DMS153 treated with DMSO at 0.1 percent for 48 hours (cell line): Measurements from ENCODE around the gene FKBP15.

ENCODE experiments used
- DNase-seq: peaks from one replicate; lab custom pipeline; 2025; ENCODE audit not compliant: unreplicated experiment; lab: John Stamatoyannopoulos, UW

FKBP15 gene

DNA sequence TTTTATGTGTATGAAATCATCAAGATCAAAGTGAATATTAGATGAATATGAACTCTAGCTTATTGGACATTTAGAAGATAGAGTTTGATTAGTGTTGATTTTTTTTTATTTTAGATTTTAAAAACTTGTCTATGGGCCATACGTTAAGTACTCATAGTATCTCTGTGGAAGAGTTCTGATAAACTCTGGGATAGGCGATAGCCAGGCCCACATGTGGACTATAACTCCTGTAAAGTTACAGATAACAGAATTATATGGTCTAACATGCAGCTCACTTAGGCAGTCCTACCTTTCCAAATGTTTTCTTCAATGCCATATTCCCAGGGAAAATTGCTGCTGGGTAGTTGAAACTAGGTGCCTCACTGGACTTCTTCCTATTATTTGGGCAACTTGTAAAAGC is 10.6 kb upstream of the FKBP15 start:
- DNase-seq = no peak

DNA sequence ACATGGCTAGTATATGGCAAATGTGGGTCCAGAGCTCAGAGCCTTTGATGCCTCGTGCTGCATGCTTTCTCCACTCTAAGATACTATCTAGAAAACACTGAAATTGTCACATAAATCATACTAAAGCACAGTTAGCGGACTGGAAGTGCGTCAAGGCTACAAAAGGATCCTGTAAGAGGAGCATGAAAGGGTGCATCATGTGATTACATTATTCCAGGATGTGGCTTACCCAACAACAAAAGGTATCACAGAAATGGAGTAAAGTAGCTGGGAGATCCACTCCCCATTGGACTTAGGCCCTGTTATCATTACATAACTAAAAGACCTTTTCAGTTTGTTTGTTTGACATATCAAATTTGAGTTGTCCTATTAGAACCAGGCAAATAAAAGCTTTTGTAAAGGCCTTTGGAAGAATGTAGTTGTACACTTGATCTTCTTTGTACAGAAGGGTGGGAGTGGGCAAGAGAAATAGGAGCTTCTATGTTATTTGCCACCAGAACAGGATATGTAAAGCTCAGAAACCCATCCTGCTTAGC is 7.1 kb upstream of the FKBP15 start:
- DNase-seq = peak; percentile 21

DNA sequence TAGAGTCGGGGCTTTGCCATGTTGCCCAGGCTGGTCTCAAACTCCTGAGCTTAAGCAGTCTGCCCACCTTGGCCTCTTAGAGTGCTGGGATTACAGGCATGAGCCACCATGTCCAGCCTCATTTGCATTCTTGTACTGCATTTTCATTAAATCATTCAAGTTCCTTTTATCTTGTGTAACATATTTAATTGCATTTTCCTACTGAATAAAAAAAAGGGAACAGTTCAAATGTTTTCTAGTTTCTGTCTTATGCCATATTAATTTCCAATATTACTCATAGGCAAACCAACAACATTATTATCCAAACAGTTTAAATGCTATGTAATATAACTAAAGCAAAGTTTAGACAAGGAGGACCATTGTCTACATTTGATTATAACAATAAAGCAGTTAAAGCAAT is 6.4 kb upstream of the FKBP15 start:
- no peak for DNase-seq

DNA sequence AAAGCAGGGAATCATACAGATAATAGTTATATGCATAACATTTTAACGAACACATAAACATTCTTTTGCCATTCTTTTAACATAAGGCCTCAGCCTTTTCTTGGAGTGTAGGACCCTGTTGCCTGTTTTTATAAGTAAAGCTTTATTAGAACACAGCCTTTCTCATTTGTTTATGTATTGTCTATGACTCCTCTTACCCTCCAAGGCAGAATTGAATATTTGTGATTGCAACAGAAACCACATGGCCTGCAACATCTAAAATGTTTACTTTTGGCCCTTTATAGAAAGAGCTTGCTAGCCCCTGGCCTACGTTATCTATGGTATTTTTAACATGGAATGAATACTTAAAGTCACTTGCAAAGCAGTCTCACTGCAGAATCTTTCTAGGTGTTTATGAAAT is 2.9 kb upstream of the FKBP15 start:
- no peak for DNase-seq

DNA sequence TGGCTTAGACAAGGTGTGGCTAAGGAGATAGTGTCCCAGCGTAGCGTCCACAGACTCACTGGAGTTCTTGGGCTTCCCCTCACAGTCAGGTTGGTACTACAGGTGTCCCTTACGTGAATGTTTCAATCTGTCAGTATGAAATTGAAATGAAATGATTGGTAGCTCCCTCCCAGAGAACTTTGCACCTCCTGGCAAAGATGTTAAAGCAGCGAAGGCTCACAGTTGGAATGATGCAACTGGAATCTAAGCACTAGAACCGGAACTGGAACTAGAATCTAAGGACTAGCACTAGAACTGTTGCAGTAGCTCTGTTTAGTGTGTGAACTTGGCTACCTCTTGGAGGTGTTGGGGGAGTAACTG is 1.4 kb upstream of the FKBP15 start:
- no peak for DNase-seq

DNA sequence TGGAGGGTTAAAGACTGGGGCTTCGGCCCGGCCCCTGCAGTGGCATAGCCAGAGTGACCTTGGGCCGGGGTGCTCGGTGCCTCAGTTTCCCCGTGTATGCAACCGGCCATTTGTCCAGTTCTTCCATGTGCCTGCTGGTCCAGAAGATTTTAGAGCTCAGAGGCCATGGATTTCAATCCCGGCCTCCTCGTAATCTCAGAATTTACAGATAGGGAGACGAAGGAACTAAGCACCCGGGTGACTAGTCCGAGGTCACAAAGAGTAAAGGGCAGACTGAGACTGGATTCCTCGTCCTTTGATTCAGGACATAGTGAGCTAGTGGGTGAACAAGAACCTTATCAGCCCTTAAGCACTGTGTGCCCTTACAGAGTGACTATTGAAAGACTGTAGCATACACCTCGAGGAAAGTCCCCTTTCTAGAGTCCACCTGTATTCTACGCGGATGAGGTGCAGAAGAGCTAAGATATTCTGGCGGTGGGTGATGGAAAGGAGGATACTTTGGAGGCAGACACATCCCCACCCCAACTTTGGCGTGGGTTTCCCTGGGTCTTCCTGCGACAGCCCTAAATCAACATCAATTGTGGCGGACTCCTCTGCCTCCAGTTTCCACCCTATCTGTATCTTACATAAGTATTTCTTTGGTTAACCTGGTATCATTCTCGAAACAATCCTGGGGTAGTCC is 864 bp upstream of the FKBP15 start:
- no peak for DNase-seq

DNA sequence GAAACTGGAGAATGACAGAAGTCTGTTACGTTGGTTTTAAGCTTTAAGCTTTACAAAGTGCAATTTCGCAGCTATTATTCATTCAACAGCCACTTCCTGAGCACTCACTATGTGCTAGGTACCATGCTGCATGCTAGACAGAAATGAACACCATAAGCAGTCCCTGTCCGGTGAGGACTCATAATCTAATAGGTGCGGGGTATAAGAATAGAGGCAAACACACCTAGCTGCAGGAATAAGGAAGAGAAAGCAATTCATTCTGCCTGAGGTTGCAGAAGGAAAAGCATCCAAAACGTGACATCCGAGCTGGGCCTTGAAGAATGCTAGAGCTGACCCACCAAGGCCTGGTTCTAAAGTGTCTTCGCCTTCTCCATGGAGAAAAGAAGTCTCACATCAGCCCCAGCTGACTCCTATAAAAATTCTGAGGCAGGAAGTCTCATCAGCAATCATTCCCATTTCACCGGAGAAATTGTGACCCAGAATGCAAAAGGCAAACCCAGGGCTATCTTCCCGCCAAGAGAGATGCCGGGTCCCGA is 542 bp downstream of the FKBP15 start:
- DNase-seq = no peak

DNA sequence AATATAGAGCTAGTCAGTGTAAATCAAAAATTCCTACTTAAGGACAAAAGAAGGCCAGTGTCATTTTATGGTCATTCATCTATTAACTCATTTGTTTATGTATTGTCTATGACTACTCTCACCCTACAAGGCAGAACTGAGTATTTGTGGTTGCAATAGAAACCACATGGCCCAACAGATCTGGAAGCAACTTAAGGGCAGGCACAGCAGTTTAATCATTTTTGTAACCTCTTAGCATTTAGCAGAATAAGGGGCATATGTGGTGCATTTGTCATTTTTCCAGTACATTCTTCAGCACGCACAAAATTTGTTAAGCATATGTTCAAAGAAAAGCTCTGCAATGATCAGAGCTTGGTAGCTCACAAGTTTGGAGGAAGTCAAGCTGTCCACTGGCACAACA is 1.1 kb downstream of the FKBP15 start:
- no peak for DNase-seq

DNA sequence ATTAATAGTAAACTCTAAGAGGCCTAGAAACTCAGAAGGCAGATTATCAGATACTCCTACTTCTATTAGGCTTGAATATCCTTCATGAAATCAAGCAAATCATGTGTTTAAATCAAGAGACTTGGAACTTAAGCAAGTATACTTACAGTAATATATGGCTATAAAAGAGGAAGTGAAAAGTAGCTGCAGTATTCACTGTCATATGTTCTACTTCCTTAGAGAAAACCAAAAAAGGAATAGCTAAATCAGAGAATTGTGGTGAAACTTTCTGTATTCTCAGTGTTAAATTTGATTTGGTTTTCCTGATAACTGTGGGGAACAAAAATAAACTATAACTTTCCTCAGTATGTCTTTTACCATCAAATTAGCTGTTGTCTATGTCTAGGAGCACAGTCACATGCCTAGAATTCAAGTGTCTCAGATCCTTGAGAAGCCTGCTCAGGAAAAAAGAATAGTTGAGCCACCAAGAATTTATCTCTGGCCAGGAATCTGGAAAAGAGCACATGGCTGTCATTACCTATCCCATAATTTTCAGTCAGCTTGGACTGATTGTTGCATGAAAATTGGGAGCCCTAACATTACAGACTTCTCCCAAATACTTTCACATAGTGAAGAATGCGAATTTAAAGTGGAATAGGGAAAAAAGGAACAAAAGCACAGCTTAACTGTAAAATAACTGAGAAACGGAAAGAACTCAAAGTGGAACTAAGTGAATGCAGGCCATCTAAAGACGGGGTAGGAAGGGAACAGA is 1.7 kb downstream of the FKBP15 start:
- no peak for DNase-seq

DNA sequence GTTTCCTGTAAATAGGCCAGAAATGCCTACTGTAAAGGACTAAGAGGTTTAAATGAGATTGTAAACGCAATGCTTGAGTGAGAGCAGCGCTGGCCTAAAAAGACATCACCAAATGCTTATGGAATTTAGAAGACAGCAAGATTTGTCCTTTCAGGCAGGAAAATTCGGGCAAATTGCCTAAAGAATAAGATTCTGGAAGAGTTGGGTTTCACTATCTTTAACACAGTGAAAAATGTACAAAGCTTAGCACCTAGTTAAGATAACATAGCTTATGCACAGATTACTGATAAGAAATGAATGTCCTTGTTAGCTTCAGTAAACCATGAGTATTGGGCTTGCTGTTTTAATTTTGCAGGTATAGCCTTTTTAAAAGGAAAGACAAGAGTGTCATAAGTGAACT is 4.7 kb downstream of the FKBP15 start:
- no peak for DNase-seq

DNA sequence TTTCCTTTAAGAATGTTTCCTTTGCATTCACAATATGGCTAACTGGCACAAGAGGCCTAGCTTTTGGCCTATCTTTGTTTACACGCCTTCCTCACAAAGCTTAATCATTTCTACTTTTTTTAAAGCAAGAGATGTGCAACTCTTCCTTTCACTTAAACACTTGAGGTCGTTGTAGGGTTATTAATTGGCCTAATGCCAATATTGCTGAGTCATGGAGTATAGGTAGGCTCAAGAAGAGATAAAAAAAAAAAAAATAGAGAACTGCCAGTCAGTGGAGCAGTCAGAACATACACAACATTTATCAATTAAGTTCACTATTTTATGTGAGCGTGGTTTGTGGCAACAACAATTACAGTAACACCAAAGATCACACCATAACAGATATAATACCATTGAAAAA is 5.9 kb downstream of the FKBP15 start:
- no peak for DNase-seq

DNA sequence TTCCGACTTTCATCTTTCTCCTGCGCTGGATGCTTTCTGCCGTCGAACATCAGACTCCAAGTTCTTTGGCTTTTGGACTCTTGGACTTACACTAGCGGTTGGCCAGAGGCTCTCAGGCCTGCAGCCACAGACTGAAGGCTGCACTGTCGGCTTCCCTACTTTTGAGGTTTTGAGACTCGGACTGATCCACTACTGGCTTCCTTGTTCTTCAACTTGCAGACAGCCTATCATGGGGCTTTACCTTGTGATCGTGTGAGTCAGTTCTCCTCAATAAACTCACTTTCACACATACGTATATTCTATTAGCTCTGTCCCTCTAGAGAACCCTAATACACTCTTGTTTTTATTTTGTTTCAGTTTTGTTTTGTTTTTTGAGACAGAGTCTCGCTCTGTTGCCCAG is 10.3 kb downstream of the FKBP15 start:
- no peak for DNase-seq

DNA sequence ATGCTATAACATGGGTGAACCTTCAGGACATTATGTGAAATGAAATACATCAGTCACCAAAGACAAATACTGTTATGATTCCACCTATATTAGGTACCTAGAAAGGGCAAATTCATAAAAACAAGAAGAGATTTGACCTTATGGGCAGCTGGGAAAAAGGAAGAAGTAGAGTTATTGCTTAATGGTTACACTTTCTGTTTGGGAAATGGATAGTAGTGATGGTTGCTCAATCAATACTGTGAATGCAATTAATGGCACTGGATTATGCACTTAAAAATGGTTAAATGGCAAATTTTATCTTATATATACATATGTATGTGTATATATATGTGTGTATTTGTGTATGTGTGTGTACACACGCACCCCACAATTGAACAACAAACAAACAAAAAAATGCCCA is 15.2 kb downstream of the FKBP15 start:
- DNase-seq = no peak

DNA sequence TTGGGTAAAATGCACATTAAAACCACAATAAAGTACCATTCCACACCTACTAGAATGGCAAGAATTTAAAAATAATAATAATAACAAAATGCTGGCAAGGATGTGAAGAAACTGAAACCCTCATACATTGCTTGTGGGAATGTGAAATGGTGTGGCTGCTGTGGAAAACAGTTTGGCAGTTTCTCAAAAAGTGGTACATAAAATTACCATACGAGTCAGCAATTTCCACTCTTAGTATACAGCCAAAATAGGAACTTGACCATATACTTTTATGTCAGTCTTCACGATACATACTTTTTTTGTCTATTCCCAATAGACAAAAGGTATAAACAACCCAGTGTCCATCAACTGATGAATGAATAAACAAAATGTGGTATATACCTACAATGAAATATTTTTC is 15.6 kb downstream of the FKBP15 start:
- DNase-seq = no peak

DNA sequence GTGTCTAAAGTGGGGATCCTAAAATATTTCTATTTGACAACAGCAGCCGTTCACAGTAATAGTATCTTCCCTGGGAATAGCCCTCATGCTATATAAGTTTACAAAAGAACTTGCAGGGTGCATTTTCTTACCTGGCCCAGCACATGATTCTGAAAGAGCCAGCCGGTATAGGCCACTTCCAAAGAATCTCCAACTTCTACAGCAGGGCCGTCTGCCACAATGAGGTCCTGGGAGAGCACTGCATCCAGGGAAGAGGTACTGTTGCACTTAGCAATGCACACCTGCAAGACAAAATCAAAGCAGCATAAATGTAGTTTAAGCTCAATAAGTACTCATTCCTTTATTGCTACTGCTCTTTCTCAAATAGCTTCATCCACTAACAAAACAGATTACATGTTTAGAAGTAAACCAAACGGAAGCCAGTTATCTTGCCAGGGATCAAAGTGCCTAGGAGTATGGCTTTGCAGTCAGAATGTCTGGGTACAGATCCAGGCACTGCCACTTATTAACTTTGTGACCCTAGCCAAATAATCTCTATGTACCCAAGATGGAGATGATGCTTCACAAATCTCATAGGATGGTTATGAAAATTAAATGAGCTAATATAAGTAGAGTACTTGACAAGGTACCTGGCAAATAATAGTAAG is 21.3 kb downstream of the FKBP15 start:
- no peak for DNase-seq

DNA sequence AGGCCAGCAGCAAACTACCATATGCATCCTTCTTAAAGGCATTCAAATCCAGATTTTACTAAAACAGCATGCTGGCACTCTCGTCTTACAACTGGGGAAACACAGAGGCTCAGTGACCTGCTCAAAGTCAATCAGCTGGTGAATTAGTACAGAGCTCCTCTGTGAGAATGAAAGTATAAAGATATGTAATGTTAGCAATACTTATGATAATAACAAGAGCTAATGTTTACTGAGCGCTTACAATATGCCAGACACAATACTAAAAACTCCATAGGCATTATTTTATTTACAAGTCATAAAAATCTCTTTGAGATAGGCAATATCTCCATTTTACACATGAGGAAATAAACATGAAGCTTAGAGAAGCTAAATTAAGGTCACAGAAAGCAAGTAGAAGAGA is 28.6 kb downstream of the FKBP15 start:
- no peak for DNase-seq

DNA sequence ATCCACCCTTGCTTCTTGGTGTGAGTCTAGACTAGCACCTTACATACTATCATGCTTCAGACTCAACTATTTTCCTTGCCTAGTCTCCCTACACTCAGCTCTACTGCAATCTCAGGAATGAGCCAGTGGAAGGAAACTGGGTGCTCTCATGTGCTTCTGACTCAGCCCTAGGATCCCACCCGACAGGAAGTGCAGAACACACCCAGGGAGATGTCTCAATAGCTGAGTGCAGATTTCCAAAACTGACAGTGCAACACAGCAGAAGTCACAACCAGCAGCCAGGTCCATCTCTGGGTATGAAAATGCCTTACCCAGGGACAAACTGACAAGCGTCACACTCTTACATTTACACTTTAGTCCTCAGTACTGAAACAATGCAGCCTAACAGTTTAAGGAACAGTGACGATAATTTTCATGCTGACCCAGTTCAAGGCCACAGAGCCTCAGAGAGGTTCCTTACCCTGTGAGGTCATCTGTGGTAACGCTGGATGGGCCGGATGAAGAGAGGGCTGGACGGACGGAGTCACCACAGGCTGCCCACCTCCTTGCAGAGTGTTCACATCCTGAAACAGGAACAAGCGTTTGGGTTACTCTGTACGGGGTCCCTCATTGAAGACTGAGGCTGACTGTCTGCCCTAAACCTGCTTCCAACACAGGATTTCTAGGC is 33.0 kb downstream of the FKBP15 start:
- no peak for DNase-seq

DNA sequence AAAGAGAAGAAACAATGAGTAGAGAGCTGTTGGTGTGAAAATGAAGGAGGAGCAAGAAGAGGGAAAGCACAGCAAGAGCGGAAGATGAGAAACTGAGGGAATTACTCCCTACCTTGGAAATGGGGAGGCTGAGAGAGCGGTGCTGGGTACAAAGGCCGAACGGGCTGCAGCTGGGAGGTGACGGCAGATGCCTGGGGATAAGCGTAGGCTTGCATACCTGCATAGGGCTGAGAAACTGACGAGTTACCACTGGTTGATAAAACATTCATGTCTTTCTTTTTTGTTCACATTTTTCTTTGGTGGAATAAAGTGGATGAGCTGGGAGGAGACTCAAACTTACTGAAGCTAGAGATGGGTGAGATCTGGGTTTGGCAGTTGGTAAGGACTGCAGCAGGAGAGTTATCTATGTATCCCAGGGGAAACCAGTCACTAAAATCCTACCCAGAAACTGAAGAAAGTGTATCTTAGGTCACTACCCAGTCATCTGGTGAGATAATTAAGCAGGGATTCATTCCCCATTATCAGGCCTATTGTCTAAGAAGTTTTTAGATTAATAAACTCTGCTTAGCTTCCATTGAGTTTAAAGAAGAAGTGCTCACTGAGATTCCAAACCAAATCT is 34.8 kb downstream of the FKBP15 start:
- no peak for DNase-seq

DNA sequence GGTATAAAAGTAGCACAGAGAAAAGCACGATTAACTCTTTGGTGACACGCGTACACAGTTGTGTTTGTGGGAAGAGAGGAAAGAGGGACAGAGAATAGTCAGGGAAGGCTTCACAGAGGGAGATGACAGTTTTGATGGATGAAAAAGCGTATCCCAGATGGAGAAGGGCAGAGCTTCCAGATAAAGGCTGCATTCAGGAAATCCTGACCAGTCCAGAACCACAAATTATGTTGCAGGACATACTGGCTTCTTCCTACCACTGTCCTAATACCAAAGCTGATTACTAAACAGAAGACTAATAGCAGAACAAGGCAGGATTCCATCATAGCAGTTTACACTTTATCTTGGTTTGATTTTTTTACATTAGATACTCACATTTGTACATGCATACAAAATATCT is 35.8 kb downstream of the FKBP15 start:
- no peak for DNase-seq

DNA sequence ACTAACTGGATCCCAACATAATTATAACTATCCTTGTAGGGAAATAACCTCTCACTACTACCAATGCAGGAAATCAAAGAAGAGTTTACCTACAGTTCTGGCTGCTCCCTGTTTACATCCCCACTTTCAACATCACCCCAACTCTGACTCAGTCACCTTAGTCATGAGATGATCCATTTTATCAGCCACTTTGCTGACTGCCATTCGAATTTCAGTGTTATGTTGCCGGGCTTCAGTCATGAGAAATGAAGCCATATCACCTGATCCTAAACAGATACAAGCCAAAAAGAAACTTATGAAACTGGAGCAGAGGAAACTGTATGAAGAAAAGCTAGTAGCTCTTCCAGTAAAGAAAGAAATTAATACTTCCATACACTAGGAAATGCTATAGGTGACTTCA is 36.5 kb downstream of the FKBP15 start:
- DNase-seq = no peak

DNA sequence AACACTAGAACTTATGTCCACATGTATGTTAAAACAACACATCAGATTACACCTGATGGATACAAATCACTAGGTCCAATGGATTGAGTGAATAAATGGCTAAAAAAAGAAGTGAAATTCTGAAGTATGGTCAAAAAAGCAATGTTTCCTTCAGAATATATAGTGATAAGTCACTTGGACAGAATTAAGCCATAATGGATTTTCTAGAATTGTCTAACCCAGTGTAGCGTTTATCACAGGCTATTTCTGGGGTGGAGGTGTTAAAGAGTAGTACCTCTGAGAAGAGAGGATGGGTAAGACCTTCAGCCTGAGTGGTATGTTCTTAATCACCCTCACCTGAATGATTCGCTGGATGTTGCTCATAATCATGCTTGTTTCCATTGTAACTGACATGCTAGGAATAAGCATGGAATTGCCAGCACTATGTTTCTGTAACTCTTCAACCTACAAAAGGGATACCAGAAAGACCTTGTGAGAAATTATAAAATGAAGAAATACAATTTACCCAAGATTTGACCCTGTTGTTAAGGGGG is 37.1 kb downstream of the FKBP15 start:
- DNase-seq = no peak
